HCT116 (cell line): ENCODE results near the gene WSB2.

Experiments used
- JUND ChIP-seq: IDR thresholded peaks from 2 replicates; pipeline ENCODE4 v1.6.1; 2012
- POLR2A ChIP-seq: IDR thresholded peaks from 2 replicates; pipeline ENCODE4 v1.7.0; 2011; ENCODE audit warnings: borderline replicate concordance; ENCODE audit not compliant: insufficient read depth, insufficient read length; ENCODE audit errors: extremely low read depth
- POLR2AphosphoS5 ChIP-seq: IDR thresholded peaks from 2 replicates; pipeline ENCODE4 v1.6.1; 2011; ENCODE audit warnings: mild to moderate bottlenecking, low read depth, low read length, moderate library complexity
- SP1 ChIP-seq: IDR thresholded peaks from 2 replicates; pipeline ENCODE4 v1.6.1; 2012; ENCODE audit warnings: low read depth
- ZNF274 ChIP-seq: fragments of 200-500 bp; sonication (Bioruptor generic); IDR thresholded peaks from 2 replicates; pipeline ENCODE4 v1.6.1; 2014; ENCODE audit warnings: mild to moderate bottlenecking, low read depth, low read length, inconsistent platforms
- TF ChIP-seq, protein P1 (sequence below), 3 experiments: fragments of 200-600 bp in 1 of 3; sonication (generic) in 1 of 3; IDR thresholded peaks in 2 of 3; conservative IDR thresholded peaks in 1 of 3; 2 replicates each; pipeline ENCODE4 v1.5.1; 2012 to 2017; ENCODE audit warnings: low read depth in 2 of 3, low read length in 2 of 3, antibody characterized with exemption in 1 of 3, borderline replicate concordance in 1 of 3, control low read depth in 1 of 3, mild to moderate bottlenecking in 1 of 3, mixed read lengths in 1 of 3, mixed run types in 1 of 3, moderate library complexity in 1 of 3; ENCODE audit not compliant: insufficient read depth in 1 of 3

DNA sequence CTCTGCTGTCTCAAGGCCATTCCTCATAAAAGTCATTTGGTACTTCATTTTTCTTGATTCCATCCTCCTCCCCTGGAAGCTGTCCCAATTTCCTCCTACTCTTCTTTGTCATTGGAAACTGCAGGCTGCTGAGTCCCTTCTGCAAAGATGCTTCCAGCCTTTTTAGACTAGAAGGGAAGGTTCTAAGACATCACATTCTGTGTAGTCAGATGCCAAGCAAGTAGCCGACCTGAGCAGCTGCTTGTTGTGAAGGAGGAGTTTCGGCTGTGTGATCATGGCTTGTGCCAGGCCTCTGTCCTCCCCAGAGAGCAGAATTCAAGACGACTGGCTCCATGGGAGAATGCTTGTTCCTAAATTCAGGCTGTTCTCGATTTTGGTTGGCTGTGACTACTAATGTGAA, 35.8 kb downstream of the WSB2 start:
- TF ChIP-seq POLR2A (no peak), POLR2AphosphoS5 (no peak), JUND (no peak), ZNF274 (no peak), SP1 (no peak)
- TF ChIP-seq, protein P1, sequence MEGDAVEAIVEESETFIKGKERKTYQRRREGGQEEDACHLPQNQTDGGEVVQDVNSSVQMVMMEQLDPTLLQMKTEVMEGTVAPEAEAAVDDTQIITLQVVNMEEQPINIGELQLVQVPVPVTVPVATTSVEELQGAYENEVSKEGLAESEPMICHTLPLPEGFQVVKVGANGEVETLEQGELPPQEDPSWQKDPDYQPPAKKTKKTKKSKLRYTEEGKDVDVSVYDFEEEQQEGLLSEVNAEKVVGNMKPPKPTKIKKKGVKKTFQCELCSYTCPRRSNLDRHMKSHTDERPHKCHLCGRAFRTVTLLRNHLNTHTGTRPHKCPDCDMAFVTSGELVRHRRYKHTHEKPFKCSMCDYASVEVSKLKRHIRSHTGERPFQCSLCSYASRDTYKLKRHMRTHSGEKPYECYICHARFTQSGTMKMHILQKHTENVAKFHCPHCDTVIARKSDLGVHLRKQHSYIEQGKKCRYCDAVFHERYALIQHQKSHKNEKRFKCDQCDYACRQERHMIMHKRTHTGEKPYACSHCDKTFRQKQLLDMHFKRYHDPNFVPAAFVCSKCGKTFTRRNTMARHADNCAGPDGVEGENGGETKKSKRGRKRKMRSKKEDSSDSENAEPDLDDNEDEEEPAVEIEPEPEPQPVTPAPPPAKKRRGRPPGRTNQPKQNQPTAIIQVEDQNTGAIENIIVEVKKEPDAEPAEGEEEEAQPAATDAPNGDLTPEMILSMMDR (IDR thresholded peaks at IDR 0.05 in 2 of 3, conservative IDR thresholded peaks at IDR 0.05 in 1 of 3; ENCODE audit: borderline replicate concordance in 1 of 3, insufficient read depth in 1 of 3, low read depth in 2 of 3, low read length in 2 of 3): no peak
